Osteocyte (in vitro differentiated cells): ENCODE results near the gene UBTF. TPM values are rescaled to one million over a fixed set of nuclear protein-coding genes. Genes with fewer than 3 reads are reported as not detected.

ENCODE experiments used
- DNase-seq: peaks from one replicate; pipeline ENCODE4 v3.0.0; 2021; ENCODE audit warnings: mixed read lengths; ENCODE audit not compliant: unreplicated experiment; ENCODE audit errors: extremely low spot score
- H3K27ac Mint-ChIP-seq: one replicate; pipeline ENCODE4 v1.8.0; 2021; ENCODE audit warnings: mild to moderate bottlenecking, mixed read lengths; ENCODE audit not compliant: unreplicated experiment
- H3K27me3 Mint-ChIP-seq: one replicate; pipeline ENCODE4 v1.8.0; 2021; ENCODE audit warnings: mixed read lengths; ENCODE audit not compliant: unreplicated experiment
- H3K36me3 Mint-ChIP-seq: one replicate; pipeline ENCODE4 v1.8.0; 2021; ENCODE audit warnings: mixed read lengths; ENCODE audit not compliant: unreplicated experiment
- H3K4me1 Mint-ChIP-seq: one replicate; pipeline ENCODE4 v1.8.0; 2021; ENCODE audit warnings: mixed read lengths; ENCODE audit not compliant: unreplicated experiment
- H3K4me3 Mint-ChIP-seq: one replicate; pipeline ENCODE4 v1.8.0; 2021; ENCODE audit warnings: mild to moderate bottlenecking, moderate library complexity, mixed read lengths; ENCODE audit not compliant: unreplicated experiment
- H3K9me3 Mint-ChIP-seq: one replicate; pipeline ENCODE4 v1.8.0; 2021; ENCODE audit warnings: mixed read lengths; ENCODE audit not compliant: unreplicated experiment
- total RNA-seq: library from RNA; stranded (reverse); gene quantifications from 2 replicates; pipeline ENCODE4 v1.2.1, GENCODE V29; 2021
- TF ChIP-seq, protein P1 (sequence below): fragments of 200-600 bp; sonication (generic); IDR thresholded peaks from 2 replicates; pipeline ENCODE4 v1.5.0; 2021; ENCODE audit warnings: antibody characterized with exemption, mild to moderate bottlenecking, moderate library complexity

UBTF gene
- total RNA-seq, 1 donor from 2014 or later, result 96.9 TPM

DNA sequence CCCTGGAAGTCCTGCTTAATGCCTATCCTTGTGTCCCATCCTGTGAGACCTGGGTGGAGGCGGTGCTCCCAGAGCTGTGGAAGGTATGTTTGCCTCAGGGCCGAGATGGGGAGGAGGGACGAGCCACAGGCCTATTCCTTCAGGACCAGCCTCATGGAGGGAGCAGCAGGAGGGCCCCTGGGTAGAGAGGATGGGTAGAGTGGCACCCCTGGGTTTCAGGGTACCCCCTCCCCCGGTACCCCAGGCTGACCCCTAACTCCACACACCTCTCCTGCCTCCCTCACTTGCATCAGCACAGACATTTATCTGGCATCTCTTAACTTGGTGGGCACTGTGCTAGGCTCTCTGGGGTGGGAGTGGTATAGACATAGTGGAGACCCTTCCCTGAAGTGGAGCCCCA is 41.8 kb downstream of the UBTF start:
- TF ChIP-seq, protein P1, sequence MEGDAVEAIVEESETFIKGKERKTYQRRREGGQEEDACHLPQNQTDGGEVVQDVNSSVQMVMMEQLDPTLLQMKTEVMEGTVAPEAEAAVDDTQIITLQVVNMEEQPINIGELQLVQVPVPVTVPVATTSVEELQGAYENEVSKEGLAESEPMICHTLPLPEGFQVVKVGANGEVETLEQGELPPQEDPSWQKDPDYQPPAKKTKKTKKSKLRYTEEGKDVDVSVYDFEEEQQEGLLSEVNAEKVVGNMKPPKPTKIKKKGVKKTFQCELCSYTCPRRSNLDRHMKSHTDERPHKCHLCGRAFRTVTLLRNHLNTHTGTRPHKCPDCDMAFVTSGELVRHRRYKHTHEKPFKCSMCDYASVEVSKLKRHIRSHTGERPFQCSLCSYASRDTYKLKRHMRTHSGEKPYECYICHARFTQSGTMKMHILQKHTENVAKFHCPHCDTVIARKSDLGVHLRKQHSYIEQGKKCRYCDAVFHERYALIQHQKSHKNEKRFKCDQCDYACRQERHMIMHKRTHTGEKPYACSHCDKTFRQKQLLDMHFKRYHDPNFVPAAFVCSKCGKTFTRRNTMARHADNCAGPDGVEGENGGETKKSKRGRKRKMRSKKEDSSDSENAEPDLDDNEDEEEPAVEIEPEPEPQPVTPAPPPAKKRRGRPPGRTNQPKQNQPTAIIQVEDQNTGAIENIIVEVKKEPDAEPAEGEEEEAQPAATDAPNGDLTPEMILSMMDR, result no peak
- peaks cover 14% of the 10 kb centered on the region for H3K36me3 Mint-ChIP-seq
- H3K27me3 Mint-ChIP-seq, result no peaks in the 10 kb centered on the region
- H3K4me3 Mint-ChIP-seq, result no peak overlapping the region
- H3K27ac Mint-ChIP-seq, result no peak overlapping the region
- H3K9me3 Mint-ChIP-seq, result no peaks in the 10 kb centered on the region
- H3K4me1 Mint-ChIP-seq, result no peaks in the 10 kb centered on the region
- DNase-seq, result no peak

GRCh38 chr17:44176671-44177501 is 42.6 kb downstream of the UBTF start:
- H3K27me3 Mint-ChIP-seq, result no peaks in the 10 kb centered on the region
- TF ChIP-seq, protein P1, result no peak
- H3K4me3 Mint-ChIP-seq, result no peak overlapping the region
- no peak overlapping the region for H3K27ac Mint-ChIP-seq
- DNase-seq, result no peak
- H3K9me3 Mint-ChIP-seq, result no peaks in the 10 kb centered on the region
- peaks cover 3% of the 10 kb centered on the region for H3K4me1 Mint-ChIP-seq
- peaks cover 12% of the 10 kb centered on the region for H3K36me3 Mint-ChIP-seq

- no peak overlapping the region for H3K27ac Mint-ChIP-seq
Observed at GRCh38 chr17:44176257-44176656, 43.2 kb downstream of the UBTF start.

GRCh38 chr17:44174427-44174826 is 45.0 kb downstream of the UBTF start:
- H3K27ac Mint-ChIP-seq, result no peak overlapping the region
- no peak overlapping the region for H3K4me3 Mint-ChIP-seq
- no peaks in the 10 kb centered on the region for H3K9me3 Mint-ChIP-seq
- H3K27me3 Mint-ChIP-seq, result no peaks in the 10 kb centered on the region
- H3K4me1 Mint-ChIP-seq, result peaks cover 7% of the 10 kb centered on the region
- peaks cover 10% of the 10 kb centered on the region for H3K36me3 Mint-ChIP-seq
- TF ChIP-seq, protein P1, result no peak
- DNase-seq, result no peak

More at GRCh38 chr17:44176257-44176656, 43.2 kb downstream of the UBTF start:
- DNase-seq, result no peak
- peaks cover 5% of the 10 kb centered on the region for H3K4me1 Mint-ChIP-seq
- H3K36me3 Mint-ChIP-seq, result peaks cover 10% of the 10 kb centered on the region
- no peaks in the 10 kb centered on the region for H3K9me3 Mint-ChIP-seq
- no peak overlapping the region for H3K4me3 Mint-ChIP-seq
- TF ChIP-seq, protein P1, result no peak
- no peaks in the 10 kb centered on the region for H3K27me3 Mint-ChIP-seq

- Mint-ChIP-seq H3K27me3 (no peaks in the 10 kb centered on the region), H3K36me3 (peaks cover 5% of the 10 kb centered on the region), H3K9me3 (no peaks in the 10 kb centered on the region), H3K4me1 (peaks cover 16% of the 10 kb centered on the region), H3K4me3 (no peak overlapping the region), H3K27ac (no peak overlapping the region)
- no peak for DNase-seq
- TF ChIP-seq, protein P1, result no peak
Observed at GRCh38 chr17:44171931-44172455, 47.5 kb downstream of the UBTF start.
